NCI-H2227 (cell line): ENCODE measurements around the gene NEBL.
"Not testable (repeated sequence)": the region's sequence is repeated elsewhere in the genome, so short reads cannot be mapped to it uniquely, and the experiment has no call there.

Experiments used
- DNase-seq: peaks from one replicate; lab custom pipeline; 2025; ENCODE audit not compliant: unreplicated experiment; lab: John Stamatoyannopoulos, UW

The NEBL gene

GRCh38 chr10:20897146-20897825, at the start of gene NEBL:
Gene NEBL, minus strand, starts transcription at chr10:20897311. Its CDS starts 106 bp downstream, at chr10:20897205.
- no peak for DNase-seq

- no peak for DNase-seq
These were observed 48.6 kb upstream of the NEBL start for GRCh38 chr10:20945546-20946332.

GRCh38 chr10:20944789-20945502, 47.8 kb upstream of the NEBL start:
- DNase-seq: no peak

GRCh38 chr10:20939414-20939813, 42.3 kb upstream of the NEBL start:
- not testable (repeated sequence) for DNase-seq

- DNase-seq: no peak
These were observed 39.3 kb upstream of the NEBL start for GRCh38 chr10:20936396-20936795.

- no peak for DNase-seq
These were observed 38.8 kb upstream of the NEBL start for GRCh38 chr10:20935931-20936330.

GRCh38 chr10:20935301-20935700, 38.2 kb upstream of the NEBL start:
- DNase-seq: no peak

GRCh38 chr10:20933705-20934104, 36.6 kb upstream of the NEBL start:
- DNase-seq: no peak

- no peak for DNase-seq
These were observed 35.6 kb upstream of the NEBL start for GRCh38 chr10:20932606-20933126.

GRCh38 chr10:20931156-20931795, 34.2 kb upstream of the NEBL start:
- DNase-seq: no peak

GRCh38 chr10:20927456-20927855, 30.3 kb upstream of the NEBL start:
- no peak for DNase-seq

- DNase-seq: no peak
These were observed 25.3 kb upstream of the NEBL start for GRCh38 chr10:20922451-20922850.

GRCh38 chr10:20922033-20922432, 24.9 kb upstream of the NEBL start:
- no peak for DNase-seq

GRCh38 chr10:20920061-20920460, 22.9 kb upstream of the NEBL start:
- no peak for DNase-seq

- DNase-seq: no peak
These were observed 22.4 kb upstream of the NEBL start for GRCh38 chr10:20919481-20919880.

- no peak for DNase-seq
These were observed 19.9 kb upstream of the NEBL start for GRCh38 chr10:20916976-20917375.

- no peak for DNase-seq
These were observed 15.9 kb upstream of the NEBL start for GRCh38 chr10:20912969-20913368.

- DNase-seq: no peak
These were observed 14.5 kb upstream of the NEBL start for GRCh38 chr10:20911626-20912025.

- DNase-seq: no peak
These were observed 12.7 kb upstream of the NEBL start for GRCh38 chr10:20909801-20910200.

- no peak for DNase-seq
These were observed 11.3 kb upstream of the NEBL start for GRCh38 chr10:20908391-20908790.
